ENCODE measurements around the gene IL27RA. TPM values are rescaled to one million over a fixed set of nuclear protein-coding genes. Genes with fewer than 3 reads are reported as not detected.

The IL27RA gene
- total and polyA plus RNA-seq, 2 donors (not counting 1 experiment from before 2014, with no cell fraction given), result 36.2 to 38.6 TPM

GRCh38 chr19:14062558-14062855, 30.9 kb downstream of the IL27RA start:
- peaks cover 0 to 42% (median 23%) of the 10 kb centered on the region in 4 experiments for H3K27me3 ChIP-seq (replicated peaks in 1 of 4; ENCODE audit: control extremely low read depth in 1 of 4, control insufficient read depth in 3 of 4, insufficient read depth in 4 of 4, low read length in 3 of 4)
- H3K4me1 ChIP-seq (ENCODE audit: control insufficient read depth in 2 of 2, insufficient read depth in 2 of 2, low read length in 2 of 2), result peaks cover 15 to 17% of the 10 kb centered on the region in 2 donors
- no peak overlapping the region for H3K9ac ChIP-seq (ENCODE audit: low read length)
- H3K4me1 Mint-ChIP-seq, result peaks cover 15% of the 10 kb centered on the region
- no peak for TF ChIP-seq EZH2 (IDR thresholded peaks at IDR 0.05; ENCODE audit: borderline replicate concordance, insufficient read depth, low read depth, low read length, poor library complexity, severe bottlenecking)
- TF ChIP-seq, protein P1, sequence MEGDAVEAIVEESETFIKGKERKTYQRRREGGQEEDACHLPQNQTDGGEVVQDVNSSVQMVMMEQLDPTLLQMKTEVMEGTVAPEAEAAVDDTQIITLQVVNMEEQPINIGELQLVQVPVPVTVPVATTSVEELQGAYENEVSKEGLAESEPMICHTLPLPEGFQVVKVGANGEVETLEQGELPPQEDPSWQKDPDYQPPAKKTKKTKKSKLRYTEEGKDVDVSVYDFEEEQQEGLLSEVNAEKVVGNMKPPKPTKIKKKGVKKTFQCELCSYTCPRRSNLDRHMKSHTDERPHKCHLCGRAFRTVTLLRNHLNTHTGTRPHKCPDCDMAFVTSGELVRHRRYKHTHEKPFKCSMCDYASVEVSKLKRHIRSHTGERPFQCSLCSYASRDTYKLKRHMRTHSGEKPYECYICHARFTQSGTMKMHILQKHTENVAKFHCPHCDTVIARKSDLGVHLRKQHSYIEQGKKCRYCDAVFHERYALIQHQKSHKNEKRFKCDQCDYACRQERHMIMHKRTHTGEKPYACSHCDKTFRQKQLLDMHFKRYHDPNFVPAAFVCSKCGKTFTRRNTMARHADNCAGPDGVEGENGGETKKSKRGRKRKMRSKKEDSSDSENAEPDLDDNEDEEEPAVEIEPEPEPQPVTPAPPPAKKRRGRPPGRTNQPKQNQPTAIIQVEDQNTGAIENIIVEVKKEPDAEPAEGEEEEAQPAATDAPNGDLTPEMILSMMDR (IDR thresholded peaks at IDR 0.05), result no peak
- peaks cover 35% of the 10 kb centered on the region for H3K27me3 Mint-ChIP-seq
- no peaks in the 10 kb centered on the region for H3K79me2 ChIP-seq (ENCODE audit: control insufficient read depth, insufficient read depth, low read length)
- intact Hi-C loops (cut with micrococcal nuclease), result no loop called here
- WGBS (ENCODE audit: insufficient coverage), result 90% methylated on average over 5 of the region's 5 CpGs
- H4K20me1 ChIP-seq (ENCODE audit: control insufficient read depth, insufficient read depth, low read length, poor library complexity, severe bottlenecking), result no peaks in the 10 kb centered on the region
- ATAC-seq (ENCODE audit: low read depth) (no peak), DNase-seq (no peak)
- no peak overlapping the region for H3K27ac Mint-ChIP-seq
- no peak overlapping the region for H3K27ac ChIP-seq (ENCODE audit: low read length in 2 of 2)
- H3K9me3 Mint-ChIP-seq (ENCODE audit: insufficient read depth), result no peaks in the 10 kb centered on the region
- no peak overlapping the region for H2AFZ ChIP-seq (ENCODE audit: insufficient read depth, low read depth, low read length, poor library complexity, severe bottlenecking)
- H3K36me3 ChIP-seq (replicated peaks in 1 of 2; ENCODE audit: control extremely low read depth in 1 of 2, control insufficient read depth in 1 of 2, extremely low read depth in 1 of 2, insufficient read depth in 2 of 2, low read length in 1 of 2), result no peaks in the 10 kb centered on the region
- POLR2A ChIA-PET, result no interaction called here
- H3K4me3 Mint-ChIP-seq, result no peak overlapping the region
- H3K9me3 ChIP-seq (ENCODE audit: control extremely low read depth in 1 of 3, control insufficient read depth in 2 of 3, insufficient read depth in 1 of 3, low read length in 2 of 3), result peaks cover 0 to 11% (median 0%) of the 10 kb centered on the region in 3 donors
- CTCF ChIA-PET, result interaction anchor here (0.8 kb wide), 1 partner anchor 16 kb away, joined by 6 read pairs; no protein-coding TSS in a partner anchor
- H3K4me3 ChIP-seq (ENCODE audit: control extremely low read depth in 1 of 5, extremely low read depth in 1 of 5, insufficient read depth in 1 of 5, low read depth in 2 of 5, low read length in 4 of 5), result no peak overlapping the region
- H3K4me2 ChIP-seq (replicated peaks; ENCODE audit: low read depth, low read length, poor library complexity, severe bottlenecking), result no peak overlapping the region

DNA sequence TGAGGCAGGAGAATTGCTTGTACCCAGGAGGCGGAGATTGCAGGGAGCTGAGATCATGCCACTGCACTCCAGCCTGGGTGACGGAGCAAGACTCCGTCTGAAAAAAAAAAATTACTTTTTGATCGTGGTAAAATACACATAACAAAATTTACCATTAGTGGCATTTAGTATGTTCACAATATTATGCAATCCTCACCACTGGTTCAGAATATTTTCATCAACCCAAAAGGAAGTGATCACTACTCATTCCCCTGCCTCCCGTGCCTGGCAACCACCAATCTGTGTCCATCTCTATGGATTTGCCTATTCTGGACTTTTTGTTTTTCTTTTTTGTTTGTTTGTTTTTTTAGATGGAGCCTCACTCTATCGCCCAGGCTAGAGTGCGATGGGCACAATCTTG, 31.5 kb downstream of the IL27RA start:
- POLR2A ChIA-PET, result no interaction called here
- Histone ChIP-seq H3K9ac (ENCODE audit: low read length) (no peak overlapping the region), H3K27ac (ENCODE audit: low read length in 2 of 2) (no peak overlapping the region), H3K4me3 (ENCODE audit: control extremely low read depth in 1 of 5, extremely low read depth in 1 of 5, insufficient read depth in 1 of 5, low read depth in 2 of 5, low read length in 4 of 5) (no peak overlapping the region), H3K4me1 (ENCODE audit: control insufficient read depth in 2 of 2, insufficient read depth in 2 of 2, low read length in 2 of 2) (peaks cover 11% of the 10 kb centered on the region in 2 donors), H3K36me3 (replicated peaks in 1 of 2; ENCODE audit: control extremely low read depth in 1 of 2, control insufficient read depth in 1 of 2, extremely low read depth in 1 of 2, insufficient read depth in 2 of 2, low read length in 1 of 2) (no peaks in the 10 kb centered on the region), H2AFZ (ENCODE audit: insufficient read depth, low read depth, low read length, poor library complexity, severe bottlenecking) (no peak overlapping the region), H4K20me1 (ENCODE audit: control insufficient read depth, insufficient read depth, low read length, poor library complexity, severe bottlenecking) (no peaks in the 10 kb centered on the region), H3K79me2 (ENCODE audit: control insufficient read depth, insufficient read depth, low read length) (no peaks in the 10 kb centered on the region), H3K27me3 (replicated peaks in 1 of 4; ENCODE audit: control extremely low read depth in 1 of 4, control insufficient read depth in 3 of 4, insufficient read depth in 4 of 4, low read length in 3 of 4) (peaks cover 0 to 36% (median 18%) of the 10 kb centered on the region in 4 experiments), H3K9me3 (ENCODE audit: control extremely low read depth in 1 of 3, control insufficient read depth in 2 of 3, insufficient read depth in 1 of 3, low read length in 2 of 3) (peaks cover 0 to 11% (median 0%) of the 10 kb centered on the region in 3 donors), H3K4me2 (replicated peaks; ENCODE audit: low read depth, low read length, poor library complexity, severe bottlenecking) (no peak overlapping the region)
- H3K4me3 Mint-ChIP-seq, result no peak overlapping the region
- H3K9me3 Mint-ChIP-seq (ENCODE audit: insufficient read depth), result no peaks in the 10 kb centered on the region
- DNase-seq, result no peak
- H3K27ac Mint-ChIP-seq, result no peak overlapping the region
- H3K4me1 Mint-ChIP-seq, result peaks cover 10% of the 10 kb centered on the region
- TF ChIP-seq EZH2 (IDR thresholded peaks at IDR 0.05; ENCODE audit: borderline replicate concordance, insufficient read depth, low read depth, low read length, poor library complexity, severe bottlenecking), result no peak
- intact Hi-C loops (cut with micrococcal nuclease), result no loop called here
- peaks cover 31% of the 10 kb centered on the region for H3K27me3 Mint-ChIP-seq
- WGBS (ENCODE audit: insufficient coverage), result no CpG with 5 or more reads among the region's 7 CpGs
- CTCF ChIA-PET, result interaction anchor here (0.8 kb wide), 1 partner anchor 15 kb away, joined by 6 read pairs; no protein-coding TSS in a partner anchor
- no peak for ATAC-seq (ENCODE audit: low read depth)
